AG04450 (cell line): ENCODE measurements around the gene F8. TPM values are rescaled to one million over a fixed set of nuclear protein-coding genes. Genes with fewer than 3 reads are reported as not detected.

Source experiments
- CTCF ChIA-PET: fragments of 300-600, 350-600 bp; formaldehyde crosslinking; extraction: SDS; loops from one replicate; lab custom pipeline; 2022; ENCODE audit warnings: antibody characterized with exemption, inconsistent platforms; lab: Charles Lee
- POLR2A ChIA-PET: fragments of 350-600 bp; formaldehyde crosslinking; extraction: SDS; loops from one replicate; lab custom pipeline; 2021; ENCODE audit warnings: antibody characterized with exemption, inconsistent platforms; lab: Yijun Ruan, JAX
- DNase-seq: peaks from one replicate; pipeline ENCODE4 v3.0.0-alpha.2; 2011; ENCODE audit warnings: low read depth, low spot score
- H3K27ac ChIP-seq: one replicate; pipeline ENCODE4 v1.5.1; 2012; ENCODE audit warnings: low read depth, low read length, control low read depth
- H3K27me3 ChIP-seq: one replicate; pipeline ENCODE4 v1.6.0; 2012; ENCODE audit warnings: low read length; ENCODE audit not compliant: control insufficient read depth, insufficient read depth
- H3K4me3 ChIP-seq: 2 replicates; pipeline ENCODE4 v1.5.1; 2011; ENCODE audit warnings: mild to moderate bottlenecking, low read depth, low read length, control low read depth
- H3K9me3 ChIP-seq: 2 replicates; pipeline ENCODE4 v1.5.1; 2012; ENCODE audit warnings: low read length; ENCODE audit not compliant: control insufficient read depth, insufficient read depth
- CTCF ChIP-seq: IDR thresholded peaks from 2 replicates; pipeline ENCODE4 v1.5.1; 2011; ENCODE audit warnings: low read depth, low read length, control low read depth, inconsistent platforms
- polyA plus RNA-seq: library from polyadenylated mRNA; depleted of rRNA; stranded (reverse); fragments of >200 nt; gene quantifications from 2 replicates; pipeline ENCODE4 v1.2.3, GENCODE V29; 2011

F8 gene
- polyA plus RNA-seq, 1 experiment = 1.4 TPM

- Histone ChIP-seq H3K27ac (no peak overlapping the region), H3K4me3 (no peak overlapping the region), H3K27me3 (no peaks in the 10 kb centered on the region), H3K9me3 (no peaks in the 10 kb centered on the region)
- CTCF ChIA-PET = no interaction called here
- no peak for DNase-seq
- no peak for TF ChIP-seq CTCF
- POLR2A ChIA-PET = no interaction called here
Observed at GRCh38 chrX:155052738-155053498, 30.4 kb upstream of the F8 start.

- ChIA-PET POLR2A (no interaction called here), CTCF (interaction anchor here (0.7 to 1.9 kb wide), 9 partner anchors 8 to 69 kb away, joined by 3 to 11 read pairs (median 4); no protein-coding TSS in a partner anchor)
- Histone ChIP-seq H3K9me3 (no peaks in the 10 kb centered on the region), H3K27ac (no peak overlapping the region), H3K4me3 (no peak overlapping the region), H3K27me3 (no peaks in the 10 kb centered on the region)
- DNase-seq = no peak
- peak; percentile 68 for TF ChIP-seq CTCF
Observed at GRCh38 chrX:155048977-155049619, 26.6 kb upstream of the F8 start.

- no peak for DNase-seq
- no peak for TF ChIP-seq CTCF
- no peak overlapping the region for H3K27ac ChIP-seq
- H3K27me3 ChIP-seq = no peaks in the 10 kb centered on the region
- no peak overlapping the region for H3K4me3 ChIP-seq
- ChIA-PET CTCF (interaction anchor here (1.0 to 1.9 kb wide), 2 partner anchors 10 to 12 kb away, joined by 4 to 6 read pairs; no protein-coding TSS in a partner anchor), POLR2A (no interaction called here)
- H3K9me3 ChIP-seq = no peaks in the 10 kb centered on the region
Observed at GRCh38 chrX:155046811-155047528, 24.4 kb upstream of the F8 start.

DNA sequence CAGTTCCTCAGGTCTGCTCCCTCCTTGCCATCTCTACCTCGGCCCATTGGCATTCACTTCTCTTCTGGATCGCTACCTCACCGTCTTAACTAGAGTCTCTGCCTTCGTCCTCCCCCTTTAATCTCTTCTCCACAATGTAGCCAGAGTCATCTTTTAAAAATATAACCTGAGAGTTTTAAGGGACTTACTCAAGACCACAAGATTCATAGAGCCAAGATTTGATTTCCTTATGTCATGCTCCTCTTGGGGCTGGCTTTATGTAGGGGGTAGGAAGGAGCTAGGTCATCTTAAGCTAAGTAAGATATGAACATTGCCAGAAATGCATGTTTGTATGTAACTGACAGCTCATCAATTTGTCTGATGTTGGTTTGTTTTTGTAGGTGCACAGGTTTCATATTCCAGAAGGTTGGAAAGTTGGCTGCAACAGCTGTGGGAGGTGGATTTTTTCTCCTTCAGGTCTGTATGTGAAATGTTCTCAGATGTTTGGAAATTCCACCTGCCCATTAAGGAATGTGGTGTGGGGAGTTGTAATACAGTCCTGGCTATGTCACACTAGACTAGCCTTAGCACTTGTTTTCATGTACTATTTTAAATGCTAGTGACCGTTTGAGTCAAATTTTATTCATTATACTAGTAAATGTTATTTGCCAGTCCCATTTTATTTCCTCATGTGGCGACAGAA, 23.7 kb upstream of the F8 start:
- no peaks in the 10 kb centered on the region for H3K9me3 ChIP-seq
- H3K27me3 ChIP-seq = no peaks in the 10 kb centered on the region
- H3K27ac ChIP-seq = no peak overlapping the region
- ChIA-PET POLR2A (no interaction called here), CTCF (interaction anchor here (1.0 to 1.9 kb wide), 2 partner anchors 11 to 13 kb away, joined by 4 to 6 read pairs; no protein-coding TSS in a partner anchor)
- no peak overlapping the region for H3K4me3 ChIP-seq
- DNase-seq = no peak
- TF ChIP-seq CTCF = no peak
